ENCODE results near the gene YIPF5.

The YIPF5 gene

DNA sequence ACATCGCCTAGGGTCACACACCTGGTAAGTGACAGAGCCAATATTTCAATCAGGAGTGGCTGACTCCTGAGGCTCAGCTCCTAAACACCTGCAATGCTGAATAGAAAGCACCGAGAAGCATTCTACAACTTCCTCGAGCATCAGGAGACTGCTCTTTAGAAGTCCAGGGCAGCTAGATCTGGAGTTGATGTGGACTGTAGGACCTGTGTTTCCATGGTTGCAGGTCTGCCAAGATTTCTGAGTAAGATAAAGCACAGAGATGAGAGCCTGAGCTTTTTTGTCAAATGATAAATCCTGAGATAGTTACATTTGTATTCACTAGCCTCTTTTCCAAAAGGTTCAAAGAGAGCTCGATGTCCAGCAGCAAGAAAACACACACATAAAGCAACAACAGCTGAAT is 43.8 kb downstream of the YIPF5 start:
- H3K27ac Mint-ChIP-seq = no peak overlapping the region
- ATAC-seq (ENCODE audit: low read depth) = no peak
- H3K9me3 Mint-ChIP-seq = no peaks in the 10 kb centered on the region
- no peak for DNase-seq (ENCODE audit: low spot score in 2 of 2)
- no peak overlapping the region for H3K4me3 Mint-ChIP-seq
- H3K27me3 Mint-ChIP-seq = peaks cover 7% of the 10 kb centered on the region
- no peaks in the 10 kb centered on the region for H3K36me3 Mint-ChIP-seq
- H3K4me1 Mint-ChIP-seq = peaks cover 3% of the 10 kb centered on the region

GRCh38 chr5:144125163-144125726 is 45.2 kb downstream of the YIPF5 start:
- no peak for ATAC-seq (ENCODE audit: low read depth)
- Mint-ChIP-seq H3K9me3 (peaks cover under 1% of the 10 kb centered on the region), H3K36me3 (no peaks in the 10 kb centered on the region), H3K27me3 (peaks cover 7% of the 10 kb centered on the region), H3K4me3 (no peak overlapping the region), H3K4me1 (no peaks in the 10 kb centered on the region), H3K27ac (no peak overlapping the region)
- no peak for DNase-seq (ENCODE audit: low spot score in 2 of 2)

GRCh38 chr5:144122641-144123040 is 47.8 kb downstream of the YIPF5 start:
- DNase-seq (ENCODE audit: low spot score in 2 of 2) (no peak), ATAC-seq (ENCODE audit: low read depth) (no peak)
- no peak overlapping the region for H3K4me3 Mint-ChIP-seq
- no peak overlapping the region for H3K27ac Mint-ChIP-seq
- no peaks in the 10 kb centered on the region for H3K4me1 Mint-ChIP-seq
- H3K36me3 Mint-ChIP-seq = no peaks in the 10 kb centered on the region
- H3K27me3 Mint-ChIP-seq = peaks cover 7% of the 10 kb centered on the region
- peaks cover 3% of the 10 kb centered on the region for H3K9me3 Mint-ChIP-seq

GRCh38 chr5:144122081-144122480 is 48.4 kb downstream of the YIPF5 start:
- no peaks in the 10 kb centered on the region for H3K36me3 Mint-ChIP-seq
- no peaks in the 10 kb centered on the region for H3K4me1 Mint-ChIP-seq
- H3K27ac Mint-ChIP-seq = no peak overlapping the region
- peaks cover 3% of the 10 kb centered on the region for H3K9me3 Mint-ChIP-seq
- no peak overlapping the region for H3K4me3 Mint-ChIP-seq
- H3K27me3 Mint-ChIP-seq = peaks cover 7% of the 10 kb centered on the region
- ATAC-seq (ENCODE audit: low read depth) (no peak), DNase-seq (ENCODE audit: low spot score in 2 of 2) (no peak)

DNA sequence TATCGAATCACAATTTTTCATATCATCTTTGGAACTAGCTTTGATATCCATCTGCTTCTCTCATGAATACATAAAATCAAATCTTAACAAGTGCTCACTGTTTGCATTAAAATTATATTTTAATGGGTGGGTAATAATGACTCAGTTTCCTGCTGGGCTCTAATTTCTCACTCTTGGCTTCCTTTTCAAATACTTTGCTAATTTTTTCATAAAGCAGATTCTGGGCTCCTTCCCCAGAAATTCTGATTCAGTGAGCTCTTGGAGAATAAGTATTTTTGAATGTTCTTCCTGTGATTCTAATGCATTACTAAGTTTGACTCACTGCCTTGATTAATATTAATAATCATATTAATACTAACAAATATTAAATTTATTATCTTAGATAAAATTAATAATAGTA is 48.9 kb downstream of the YIPF5 start:
- no peak overlapping the region for H3K27ac Mint-ChIP-seq
- H3K9me3 Mint-ChIP-seq = peaks cover 3% of the 10 kb centered on the region
- H3K4me1 Mint-ChIP-seq = no peaks in the 10 kb centered on the region
- DNase-seq (ENCODE audit: low spot score in 2 of 2) (no peak), ATAC-seq (ENCODE audit: low read depth) (no peak)
- H3K4me3 Mint-ChIP-seq = no peak overlapping the region
- H3K27me3 Mint-ChIP-seq = peaks cover 7% of the 10 kb centered on the region
- no peaks in the 10 kb centered on the region for H3K36me3 Mint-ChIP-seq

DNA sequence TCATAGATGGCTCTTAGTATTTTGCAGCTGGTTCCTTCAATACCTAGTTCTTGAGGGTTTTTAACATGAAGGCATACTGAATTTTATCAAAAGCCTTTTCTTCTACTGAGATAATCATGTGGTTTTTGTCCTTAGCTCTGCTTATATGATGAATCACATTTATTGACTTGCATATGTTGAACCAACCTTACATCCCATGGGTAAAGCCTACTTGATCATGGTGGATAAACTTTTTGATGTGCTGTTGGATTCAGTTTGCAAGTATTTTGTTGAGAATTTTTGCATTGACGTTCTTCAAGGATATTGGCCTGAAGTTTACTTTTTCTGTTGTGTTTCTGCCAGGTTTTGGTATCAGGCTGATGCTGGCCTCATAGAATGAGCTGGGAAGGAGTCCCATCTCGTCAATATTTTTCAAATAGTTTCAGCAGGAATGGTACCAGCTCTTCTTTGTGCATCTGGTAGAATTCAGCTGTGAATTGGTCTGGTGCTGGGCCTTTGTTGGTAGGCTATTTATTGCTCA is 49.7 kb downstream of the YIPF5 start:
- no peaks in the 10 kb centered on the region for H3K36me3 Mint-ChIP-seq
- no peaks in the 10 kb centered on the region for H3K4me1 Mint-ChIP-seq
- peaks cover 3% of the 10 kb centered on the region for H3K9me3 Mint-ChIP-seq
- no peak overlapping the region for H3K27ac Mint-ChIP-seq
- ATAC-seq (ENCODE audit: low read depth) (no peak), DNase-seq (ENCODE audit: low spot score in 2 of 2) (no peak)
- H3K4me3 Mint-ChIP-seq = no peak overlapping the region
- peaks cover 7% of the 10 kb centered on the region for H3K27me3 Mint-ChIP-seq

DNA sequence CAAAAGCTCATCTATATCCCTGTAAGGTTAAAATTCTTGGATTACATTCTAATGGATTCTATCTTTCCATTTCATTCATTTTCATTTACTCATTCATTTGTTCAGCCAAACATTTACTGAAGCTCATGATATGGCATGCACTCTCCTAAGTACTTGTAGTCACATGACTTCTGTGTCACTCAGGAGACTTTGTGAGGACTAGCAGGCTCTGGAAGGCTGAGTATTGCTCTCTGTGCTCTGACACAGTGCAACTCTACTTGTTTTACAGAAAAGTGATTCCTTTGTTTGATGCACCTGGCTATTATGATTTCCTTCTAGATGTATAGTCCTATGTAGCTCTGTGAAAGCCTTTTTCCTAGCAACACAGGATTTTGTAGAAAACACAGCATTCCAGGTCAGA is 53.0 kb downstream of the YIPF5 start:
- DNase-seq (ENCODE audit: low spot score in 2 of 2) = no peak
- Mint-ChIP-seq H3K4me1 (no peaks in the 10 kb centered on the region), H3K4me3 (no peak overlapping the region), H3K9me3 (peaks cover 3% of the 10 kb centered on the region), H3K27ac (no peak overlapping the region), H3K36me3 (no peaks in the 10 kb centered on the region), H3K27me3 (no peaks in the 10 kb centered on the region)
- ATAC-seq (ENCODE audit: low read depth) = no peak

GRCh38 chr5:144114571-144114970 is 55.9 kb downstream of the YIPF5 start:
- H3K4me1 Mint-ChIP-seq = no peaks in the 10 kb centered on the region
- no peak for ATAC-seq (ENCODE audit: low read depth)
- no peak overlapping the region for H3K4me3 Mint-ChIP-seq
- no peaks in the 10 kb centered on the region for H3K9me3 Mint-ChIP-seq
- H3K36me3 Mint-ChIP-seq = no peaks in the 10 kb centered on the region
- no peak overlapping the region for H3K27ac Mint-ChIP-seq
- no peak for DNase-seq (ENCODE audit: low spot score in 2 of 2)
- H3K27me3 Mint-ChIP-seq = no peaks in the 10 kb centered on the region

Data from memory B cell (primary cell).